ENCODE data around the gene HSPB8. TPM values are rescaled to one million over a fixed set of nuclear protein-coding genes. Genes with fewer than 3 reads are reported as not detected.

HSPB8 gene
- polyA plus RNA-seq, 1 donor (not counting 4 experiments of a cell fraction or from before 2014, with no cell fraction given): 3.0 TPM

DNA sequence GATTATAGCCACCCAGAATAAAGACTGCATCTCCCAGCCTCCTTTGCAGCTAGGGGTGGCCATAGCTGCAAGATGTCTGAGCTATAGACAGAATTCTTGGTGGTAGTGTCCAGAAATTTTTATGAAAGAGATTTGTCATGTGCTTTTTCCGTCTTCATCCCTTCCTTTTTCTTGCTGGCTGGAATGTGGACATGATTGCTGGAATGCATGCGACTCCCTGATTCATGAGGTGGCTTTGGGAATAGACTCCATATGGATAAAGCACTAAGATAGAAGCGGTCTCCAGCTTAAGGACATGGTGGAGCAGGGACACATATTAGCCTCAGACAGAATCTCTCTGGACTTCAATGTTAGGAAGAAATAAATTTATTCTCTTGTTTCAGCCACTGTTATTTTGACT, 10.0 kb upstream of the HSPB8 start:
- FAIRE-seq: no peak

DNA sequence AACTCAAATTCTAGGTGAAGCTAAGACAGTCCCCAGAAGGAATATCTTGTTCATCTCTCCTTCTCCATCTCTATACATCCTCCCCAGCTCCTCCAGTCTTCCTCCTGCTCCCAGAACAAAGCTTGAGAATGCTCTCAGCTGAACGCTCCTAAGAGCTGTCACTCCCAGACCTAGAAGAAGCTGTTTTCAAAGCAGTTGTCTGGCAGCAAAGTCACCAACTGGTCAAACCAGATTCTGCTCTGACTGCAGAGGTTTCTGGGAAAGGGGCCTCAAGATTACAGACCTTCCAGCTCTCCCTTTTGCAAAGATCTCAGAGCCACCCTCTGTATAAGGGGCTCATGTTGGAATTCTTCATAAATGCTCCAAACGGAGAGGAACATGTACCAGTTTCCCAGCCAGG, 9.6 kb upstream of the HSPB8 start:
- Histone ChIP-seq H3K9me1 (ENCODE audit: control insufficient read depth, extremely low read depth, insufficient read depth, low read length) (no peaks in the 10 kb centered on the region), H3K36me3 (ENCODE audit: control insufficient read depth in 2 of 2, extremely low read depth in 1 of 2, insufficient read depth in 2 of 2, low read length in 2 of 2) (no peaks in the 10 kb centered on the region), H4K20me1 (ENCODE audit: control insufficient read depth, extremely low read depth, insufficient read depth, low read length) (no peaks in the 10 kb centered on the region), H3K4me2 (ENCODE audit: control insufficient read depth, extremely low read depth, insufficient read depth, low read depth, low read length) (no peak overlapping the region), H3K27me3 (ENCODE audit: control insufficient read depth, extremely low read depth, insufficient read depth, low read length) (no peaks in the 10 kb centered on the region), H3K4me1 (ENCODE audit: control insufficient read depth, extremely low read depth, insufficient read depth, low read length) (no peaks in the 10 kb centered on the region), H3K27ac (ENCODE audit: control insufficient read depth, insufficient read depth, low read length) (no peak overlapping the region), H3K4me3 (ENCODE audit: control insufficient read depth in 2 of 3, extremely low read depth in 1 of 3, insufficient read depth in 2 of 3, low read depth in 1 of 3, low read length in 3 of 3) (no peak overlapping the region), H3K79me2 (ENCODE audit: control insufficient read depth, insufficient read depth, low read length) (no peaks in the 10 kb centered on the region), H2AFZ (ENCODE audit: control insufficient read depth, low read length) (no peak overlapping the region), H3K9me3 (ENCODE audit: control insufficient read depth, low read depth, low read length) (no peaks in the 10 kb centered on the region), H3K9ac (ENCODE audit: control insufficient read depth, extremely low read depth, insufficient read depth, low read length) (no peak overlapping the region)
- dilution Hi-C loops (cut with MboI; ENCODE audit: extremely low pct_ligation_motif_present, low sequenced_read_pairs): no loop called here
- FAIRE-seq (no peak), DNase-seq (ENCODE audit: low read depth, low spot score) (no peak)
- no peak for TF ChIP-seq EZH2 (IDR thresholded peaks at IDR 0.05; ENCODE audit: low read length)
- no peak for TF ChIP-seq CTCF (optimal IDR thresholded peaks at IDR 0.05 in 1 of 3, IDR thresholded peaks at IDR 0.05 in 1 of 3, conservative IDR thresholded peaks at IDR 0.05 in 1 of 3; ENCODE audit: extremely low read depth in 1 of 3, insufficient read depth in 2 of 3, low read length in 3 of 3)

More for the DNA sequence above, 10.0 kb upstream of the HSPB8 start:
- no peaks in the 10 kb centered on the region for H4K20me1 ChIP-seq (ENCODE audit: control insufficient read depth, extremely low read depth, insufficient read depth, low read length)
- no peak overlapping the region for H3K4me3 ChIP-seq (ENCODE audit: control insufficient read depth in 2 of 3, extremely low read depth in 1 of 3, insufficient read depth in 2 of 3, low read depth in 1 of 3, low read length in 3 of 3)
- no peaks in the 10 kb centered on the region for H3K9me1 ChIP-seq (ENCODE audit: control insufficient read depth, extremely low read depth, insufficient read depth, low read length)
- no peaks in the 10 kb centered on the region for H3K27me3 ChIP-seq (ENCODE audit: control insufficient read depth, extremely low read depth, insufficient read depth, low read length)
- TF ChIP-seq EZH2 (IDR thresholded peaks at IDR 0.05; ENCODE audit: low read length): no peak
- no peaks in the 10 kb centered on the region for H3K36me3 ChIP-seq (ENCODE audit: control insufficient read depth in 2 of 2, extremely low read depth in 1 of 2, insufficient read depth in 2 of 2, low read length in 2 of 2)
- no peaks in the 10 kb centered on the region for H3K79me2 ChIP-seq (ENCODE audit: control insufficient read depth, insufficient read depth, low read length)
- no peak overlapping the region for H3K9ac ChIP-seq (ENCODE audit: control insufficient read depth, extremely low read depth, insufficient read depth, low read length)
- H3K9me3 ChIP-seq (ENCODE audit: control insufficient read depth, low read depth, low read length): no peaks in the 10 kb centered on the region
- H3K27ac ChIP-seq (ENCODE audit: control insufficient read depth, insufficient read depth, low read length): no peak overlapping the region
- H3K4me2 ChIP-seq (ENCODE audit: control insufficient read depth, extremely low read depth, insufficient read depth, low read depth, low read length): no peak overlapping the region
- dilution Hi-C loops (cut with MboI; ENCODE audit: extremely low pct_ligation_motif_present, low sequenced_read_pairs): no loop called here
- H2AFZ ChIP-seq (ENCODE audit: control insufficient read depth, low read length): no peak overlapping the region
- no peaks in the 10 kb centered on the region for H3K4me1 ChIP-seq (ENCODE audit: control insufficient read depth, extremely low read depth, insufficient read depth, low read length)
- DNase-seq (ENCODE audit: low read depth, low spot score): no peak

DNA sequence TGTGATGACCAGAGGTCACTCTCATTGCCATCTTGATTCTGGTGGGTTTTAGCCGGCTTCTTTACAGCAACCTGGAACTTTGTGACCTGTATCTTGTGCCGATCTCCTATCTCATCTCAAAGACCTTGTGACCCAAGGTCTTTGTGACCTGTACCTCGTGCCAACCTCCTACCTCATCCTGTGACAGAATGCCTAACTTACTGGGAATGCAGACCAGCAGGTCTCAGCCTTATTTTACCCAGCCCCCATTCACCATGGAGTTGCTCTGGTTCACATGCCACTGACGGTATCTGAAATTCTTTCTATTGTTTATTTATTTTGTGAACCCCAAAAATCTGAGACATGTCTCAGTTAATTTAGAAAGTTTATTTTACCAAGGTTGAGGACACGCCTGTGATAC, 7.4 kb upstream of the HSPB8 start:
- no peaks in the 10 kb centered on the region for H3K9me1 ChIP-seq (ENCODE audit: control insufficient read depth, extremely low read depth, insufficient read depth, low read length)
- no peak overlapping the region for H3K4me3 ChIP-seq (ENCODE audit: control insufficient read depth in 2 of 3, extremely low read depth in 1 of 3, insufficient read depth in 2 of 3, low read depth in 1 of 3, low read length in 3 of 3)
- dilution Hi-C loops (cut with MboI; ENCODE audit: extremely low pct_ligation_motif_present, low sequenced_read_pairs): no loop called here
- no peak overlapping the region for H2AFZ ChIP-seq (ENCODE audit: control insufficient read depth, low read length)
- no peak overlapping the region for H3K4me2 ChIP-seq (ENCODE audit: control insufficient read depth, extremely low read depth, insufficient read depth, low read depth, low read length)
- H3K9ac ChIP-seq (ENCODE audit: control insufficient read depth, extremely low read depth, insufficient read depth, low read length): no peak overlapping the region
- FAIRE-seq (no peak), DNase-seq (ENCODE audit: low read depth, low spot score) (no peak)
- no peaks in the 10 kb centered on the region for H3K9me3 ChIP-seq (ENCODE audit: control insufficient read depth, low read depth, low read length)
- H3K27ac ChIP-seq (ENCODE audit: control insufficient read depth, insufficient read depth, low read length): no peak overlapping the region
- H3K27me3 ChIP-seq (ENCODE audit: control insufficient read depth, extremely low read depth, insufficient read depth, low read length): no peaks in the 10 kb centered on the region
- no peaks in the 10 kb centered on the region for H3K36me3 ChIP-seq (ENCODE audit: control insufficient read depth in 2 of 2, extremely low read depth in 1 of 2, insufficient read depth in 2 of 2, low read length in 2 of 2)
- no peaks in the 10 kb centered on the region for H4K20me1 ChIP-seq (ENCODE audit: control insufficient read depth, extremely low read depth, insufficient read depth, low read length)
- no peak for TF ChIP-seq EZH2 (IDR thresholded peaks at IDR 0.05; ENCODE audit: low read length)
- TF ChIP-seq CTCF (optimal IDR thresholded peaks at IDR 0.05 in 1 of 3, IDR thresholded peaks at IDR 0.05 in 1 of 3, conservative IDR thresholded peaks at IDR 0.05 in 1 of 3; ENCODE audit: extremely low read depth in 1 of 3, insufficient read depth in 2 of 3, low read length in 3 of 3): no peak
- H3K4me1 ChIP-seq (ENCODE audit: control insufficient read depth, extremely low read depth, insufficient read depth, low read length): no peaks in the 10 kb centered on the region
- H3K79me2 ChIP-seq (ENCODE audit: control insufficient read depth, insufficient read depth, low read length): no peaks in the 10 kb centered on the region

Measured in keratinocyte (primary cell).